NT2/D1 (cell line): ENCODE measurements around the gene LANCL3.

Experiments
- DNase-seq: peaks from one replicate; pipeline ENCODE4 v3.0.0-alpha.2; 2011; ENCODE audit warnings: low read depth, low spot score
- H3K27me3 ChIP-seq: 2 replicates; pipeline ENCODE4 v1.6.0; 2011; ENCODE audit warnings: mild to moderate bottlenecking; ENCODE audit not compliant: insufficient read length, insufficient read depth
- H3K36me3 ChIP-seq: 2 replicates; pipeline ENCODE4 v1.6.1; 2011; ENCODE audit warnings: mild to moderate bottlenecking, low read length, mixed read lengths; ENCODE audit not compliant: insufficient read depth, insufficient read length
- H3K4me1 ChIP-seq: 2 replicates; pipeline ENCODE4 v1.5.1; 2011; ENCODE audit not compliant: insufficient read depth, insufficient read length
- H3K4me3 ChIP-seq: 2 replicates; pipeline ENCODE4 v1.5.1; 2011; ENCODE audit warnings: low read depth; ENCODE audit not compliant: insufficient read length
- H3K9ac ChIP-seq: 2 replicates; pipeline ENCODE4 v1.6.0; 2011; ENCODE audit warnings: low read depth; ENCODE audit not compliant: insufficient read length
- H3K9me3 ChIP-seq: 2 replicates; pipeline ENCODE4 v1.5.1; 2011; ENCODE audit warnings: mild to moderate bottlenecking, low read length; ENCODE audit not compliant: insufficient read depth
- SUZ12 ChIP-seq: IDR thresholded peaks from 2 replicates; pipeline ENCODE4 v1.6.1; 2011; ENCODE audit not compliant: insufficient read length, insufficient read depth; ENCODE audit errors: extremely low read depth
- YY1 ChIP-seq: IDR thresholded peaks from 2 replicates; pipeline ENCODE4 v1.6.1; 2011; ENCODE audit not compliant: insufficient read length, insufficient read depth
- ZNF274 ChIP-seq: IDR thresholded peaks from 2 replicates; pipeline ENCODE4 v1.6.1; 2011; ENCODE audit warnings: mild to moderate bottlenecking, low read depth, low read length

Gene LANCL3

DNA sequence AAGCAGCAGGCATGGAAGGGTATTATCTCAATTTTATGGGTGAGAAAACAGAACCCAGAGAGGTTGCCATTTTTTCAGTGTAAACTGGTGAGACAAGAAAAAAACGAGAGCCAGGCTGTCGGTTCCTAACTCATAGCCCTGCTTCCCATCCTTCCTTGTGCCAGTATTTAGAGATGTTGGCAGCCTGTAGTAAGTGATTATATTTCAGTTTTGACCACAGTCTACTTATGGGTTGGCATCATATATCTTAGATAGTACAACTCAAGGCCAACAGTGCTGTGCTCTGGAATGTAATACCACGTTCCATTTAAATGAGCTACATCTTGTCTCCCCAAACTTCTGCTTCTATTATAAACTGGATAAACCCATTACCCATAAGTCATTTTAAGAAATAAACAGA lies 154.9 kb downstream of the LANCL3 start:
- no peak for DNase-seq
- H3K9ac ChIP-seq = no peak overlapping the region

More for the DNA sequence above, 154.9 kb downstream of the LANCL3 start:
- Histone ChIP-seq H3K4me1 (no peaks in the 10 kb centered on the region), H3K27me3 (no peaks in the 10 kb centered on the region), H3K36me3 (no peaks in the 10 kb centered on the region), H3K4me3 (no peak overlapping the region), H3K9me3 (no peaks in the 10 kb centered on the region)
- TF ChIP-seq ZNF274 = no peak
- TF ChIP-seq YY1 = no peak
- no peak for TF ChIP-seq SUZ12
